HEK293 (cell line): Measurements from ENCODE around the gene DUSP16.

ENCODE experiments used
- CTCF ChIA-PET: fragments of 350-600 bp; formaldehyde crosslinking; extraction: SDS; loops from one replicate; lab custom pipeline; 2021; ENCODE audit warnings: antibody characterized with exemption; lab: Yijun Ruan, JAX
- POLR2A ChIA-PET: fragments of 300-600 bp; formaldehyde crosslinking; extraction: SDS; loops from one replicate; lab custom pipeline; 2020; ENCODE audit warnings: antibody characterized with exemption, inconsistent platforms; lab: Yijun Ruan, JAX
- H3K27ac ChIP-seq: fragments of 200-500 bp; sonication (Bioruptor generic); 2 replicates; pipeline ENCODE4 v1.5.1; 2014; ENCODE audit warnings: low read depth, low read length, control low read depth, inconsistent platforms; ENCODE audit errors: extremely low read depth
- H3K36me3 ChIP-seq, 2 experiments: fragments of 200-500 bp in 1 of 2; sonication (Bioruptor generic) in 1 of 2; 1 replicate in 1 of 2; 2 replicates in 1 of 2; pipeline ENCODE4 v1.5.1; 2014 to 2017; ENCODE audit warnings: inconsistent platforms in 2 of 2, low read length in 2 of 2; ENCODE audit not compliant: control insufficient read depth in 2 of 2, insufficient read depth in 1 of 2
- H3K4me1 ChIP-seq: fragments of 200-500 bp; sonication (Bioruptor generic); 2 replicates; pipeline ENCODE4 v1.5.1; 2014; ENCODE audit warnings: mild to moderate bottlenecking, low read length, inconsistent platforms; ENCODE audit not compliant: control insufficient read depth, insufficient read depth
- H3K4me3 ChIP-seq: 2 replicates; pipeline ENCODE4 v1.5.1; 2011; ENCODE audit warnings: low read depth, mild to moderate bottlenecking, control low read depth, low read length, moderate library complexity
- H3K9me3 ChIP-seq: fragments of 200-500 bp; sonication (Bioruptor generic); 2 replicates; pipeline ENCODE4 v1.5.1; 2014; ENCODE audit warnings: low read depth, low read length, inconsistent platforms; ENCODE audit not compliant: control insufficient read depth, insufficient read depth
- ATF2 ChIP-seq: fragments of 450-650 bp; formaldehyde crosslinking; IDR thresholded peaks from 2 replicates; pipeline ENCODE4 v1.5.1; 2016; ENCODE audit warnings: missing biosample characterization, missing genetic modification characterization, low read depth
- GLIS2 ChIP-seq: fragments of 450-650 bp; formaldehyde crosslinking; IDR thresholded peaks from 2 replicates; pipeline ENCODE4 v1.5.1; 2016; ENCODE audit warnings: missing biosample characterization, missing genetic modification characterization
- KLF7 ChIP-seq: fragments of 450-650 bp; formaldehyde crosslinking; IDR thresholded peaks from 2 replicates; pipeline ENCODE4 v1.5.1; 2016; ENCODE audit warnings: missing biosample characterization, missing genetic modification characterization, borderline replicate concordance
- OSR2 ChIP-seq: fragments of 450-650 bp; formaldehyde crosslinking; IDR thresholded peaks from 2 replicates; pipeline ENCODE4 v1.5.1; 2016; ENCODE audit warnings: missing biosample characterization, missing genetic modification characterization
- SCRT1 ChIP-seq: fragments of 450-650 bp; formaldehyde crosslinking; IDR thresholded peaks from 2 replicates; pipeline ENCODE4 v1.5.1; 2016; ENCODE audit warnings: missing biosample characterization, missing genetic modification characterization, borderline replicate concordance
- TRIM28 ChIP-seq: IDR thresholded peaks from 2 replicates; pipeline ENCODE4 v1.6.1; 2011; ENCODE audit warnings: low read length, control low read depth, borderline replicate concordance
- WT1 ChIP-seq: fragments of 450-650 bp; formaldehyde crosslinking; IDR thresholded peaks from 2 replicates; pipeline ENCODE4 v1.5.1; 2016; ENCODE audit warnings: missing biosample characterization, missing genetic modification characterization
- ZNF10 ChIP-seq: fragments of 450-650 bp; formaldehyde crosslinking; IDR thresholded peaks from 2 replicates; pipeline ENCODE4 v1.5.1; 2017; ENCODE audit warnings: missing biosample characterization, missing genetic modification characterization
- ZNF114 ChIP-seq: fragments of 450-650 bp; formaldehyde crosslinking; IDR thresholded peaks from 2 replicates; pipeline ENCODE4 v1.5.0; 2017; ENCODE audit warnings: missing biosample characterization, missing genetic modification characterization
- ZNF140 ChIP-seq: fragments of 450-650 bp; formaldehyde crosslinking; IDR thresholded peaks from 2 replicates; pipeline ENCODE4 v1.5.1; 2016; ENCODE audit warnings: missing biosample characterization, missing genetic modification characterization
- ZNF146 ChIP-seq: fragments of 450-650 bp; formaldehyde crosslinking; IDR thresholded peaks from 2 replicates; pipeline ENCODE4 v1.5.1; 2016; ENCODE audit warnings: missing biosample characterization, missing genetic modification characterization
- ZNF174 ChIP-seq: fragments of 450-650 bp; formaldehyde crosslinking; IDR thresholded peaks from 2 replicates; pipeline ENCODE4 v1.5.0; 2017; ENCODE audit warnings: missing biosample characterization, mild to moderate bottlenecking, missing genetic modification characterization
- ZNF302 ChIP-seq: fragments of 450-650 bp; formaldehyde crosslinking; IDR thresholded peaks from 2 replicates; pipeline ENCODE4 v1.5.1; 2016; ENCODE audit warnings: missing biosample characterization, missing genetic modification characterization, low read depth
- ZNF354C ChIP-seq: fragments of 450-650 bp; formaldehyde crosslinking; IDR thresholded peaks from 2 replicates; pipeline ENCODE4 v1.5.1; 2016; ENCODE audit warnings: missing biosample characterization, missing genetic modification characterization, low read depth, borderline replicate concordance
- ZNF404 ChIP-seq: fragments of 450-650 bp; formaldehyde crosslinking; IDR thresholded peaks from 2 replicates; pipeline ENCODE4 v1.5.1; 2017; ENCODE audit warnings: missing biosample characterization, missing genetic modification characterization
- ZNF416 ChIP-seq: fragments of 450-650 bp; formaldehyde crosslinking; IDR thresholded peaks from 2 replicates; pipeline ENCODE4 v1.5.1; 2016; ENCODE audit warnings: missing biosample characterization, missing genetic modification characterization
- ZNF473 ChIP-seq: fragments of 450-650 bp; formaldehyde crosslinking; IDR thresholded peaks from 2 replicates; pipeline ENCODE4 v1.5.1; 2017; ENCODE audit warnings: missing biosample characterization, missing genetic modification characterization
- ZNF521 ChIP-seq: fragments of 450-650 bp; formaldehyde crosslinking; IDR thresholded peaks from 2 replicates; pipeline ENCODE4 v1.5.1; 2017; ENCODE audit warnings: missing biosample characterization, mild to moderate bottlenecking, missing genetic modification characterization
- ZNF561 ChIP-seq: fragments of 450-650 bp; IDR thresholded peaks from 2 replicates; pipeline ENCODE4 v1.5.1; 2018; ENCODE audit warnings: missing biosample characterization, missing genetic modification characterization, borderline replicate concordance
- ZNF596 ChIP-seq: fragments of 450-650 bp; IDR thresholded peaks from 2 replicates; pipeline ENCODE4 v1.5.0; 2018; ENCODE audit warnings: missing biosample characterization, mild to moderate bottlenecking, missing genetic modification characterization, moderate library complexity
- ZNF610 ChIP-seq: fragments of 450-650 bp; formaldehyde crosslinking; IDR thresholded peaks from 2 replicates; pipeline ENCODE4 v1.5.1; 2016; ENCODE audit warnings: missing biosample characterization, missing genetic modification characterization, borderline replicate concordance
- ZNF747 ChIP-seq: fragments of 450-650 bp; formaldehyde crosslinking; IDR thresholded peaks from 2 replicates; pipeline ENCODE4 v1.5.1; 2016; ENCODE audit warnings: missing biosample characterization, missing genetic modification characterization
- ZNF785 ChIP-seq: fragments of 450-650 bp; formaldehyde crosslinking; IDR thresholded peaks from 2 replicates; pipeline ENCODE4 v1.5.1; 2016; ENCODE audit warnings: missing biosample characterization, missing genetic modification characterization
- ZSCAN5A ChIP-seq: fragments of 450-650 bp; formaldehyde crosslinking; IDR thresholded peaks from 2 replicates; pipeline ENCODE4 v1.5.1; 2016; ENCODE audit warnings: missing biosample characterization, missing genetic modification characterization
- TF ChIP-seq, protein P1 (sequence below): fragments of 450-650 bp; formaldehyde crosslinking; IDR thresholded peaks from 2 replicates; pipeline ENCODE4 v1.5.1; 2016; ENCODE audit warnings: missing biosample characterization, missing genetic modification characterization
- TF ChIP-seq, protein P2 (sequence below): fragments of 450-650 bp; formaldehyde crosslinking; IDR thresholded peaks from 2 replicates; pipeline ENCODE4 v1.5.1; 2016; ENCODE audit warnings: missing biosample characterization, missing genetic modification characterization
- TF ChIP-seq, protein P3 (sequence below): fragments of 450-650 bp; formaldehyde crosslinking; IDR thresholded peaks from 2 replicates; pipeline ENCODE4 v1.5.1; 2016; ENCODE audit warnings: missing biosample characterization, missing genetic modification characterization

The DUSP16 gene

DNA sequence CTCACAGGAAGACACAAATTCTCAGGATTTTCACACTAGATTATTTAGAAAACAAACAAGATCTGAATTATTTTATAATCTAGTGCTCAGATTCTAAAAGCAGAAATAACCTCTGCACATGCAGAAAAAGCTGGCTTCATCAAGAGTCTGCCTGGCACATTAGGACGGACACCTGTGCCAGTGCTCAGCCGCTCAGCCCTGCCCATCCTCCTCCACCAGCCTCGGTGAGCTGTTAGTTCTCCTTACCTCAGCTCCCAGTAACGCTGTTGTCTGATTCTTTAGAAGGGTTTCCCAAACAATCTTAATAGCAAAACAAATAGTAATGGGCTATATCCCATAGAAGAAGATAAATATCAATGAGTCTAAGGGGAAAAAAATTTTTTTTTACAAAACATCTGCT is 27.7 kb downstream of the DUSP16 start:
- ChIA-PET CTCF (interaction anchor here (0.7 to 0.9 kb wide), 3 partner anchors 16 to 24 kb away, joined by 3 to 4 read pairs (median 4); no protein-coding TSS in a partner anchor), POLR2A (no interaction called here)
- Histone ChIP-seq H3K4me3 (no peak overlapping the region), H3K4me1 (peaks cover 18% of the 10 kb centered on the region), H3K9me3 (no peaks in the 10 kb centered on the region), H3K36me3 (no peaks in the 10 kb centered on the region; a peak in 1 of 3 replicates), H3K27ac (no peak overlapping the region)
- TF ChIP-seq, protein P1, sequence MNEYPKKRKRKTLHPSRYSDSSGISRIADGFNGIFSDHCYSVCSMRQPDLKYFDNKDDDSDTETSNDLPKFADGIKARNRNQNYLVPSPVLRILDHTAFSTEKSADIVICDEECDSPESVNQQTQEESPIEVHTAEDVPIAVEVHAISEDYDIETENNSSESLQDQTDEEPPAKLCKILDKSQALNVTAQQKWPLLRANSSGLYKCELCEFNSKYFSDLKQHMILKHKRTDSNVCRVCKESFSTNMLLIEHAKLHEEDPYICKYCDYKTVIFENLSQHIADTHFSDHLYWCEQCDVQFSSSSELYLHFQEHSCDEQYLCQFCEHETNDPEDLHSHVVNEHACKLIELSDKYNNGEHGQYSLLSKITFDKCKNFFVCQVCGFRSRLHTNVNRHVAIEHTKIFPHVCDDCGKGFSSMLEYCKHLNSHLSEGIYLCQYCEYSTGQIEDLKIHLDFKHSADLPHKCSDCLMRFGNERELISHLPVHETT (tag by site-specific recombination) = no peak
- TF ChIP-seq TRIM28 (no peak), ZNF114 (no peak), ZNF354C (tag by site-specific recombination) (no peak), ZNF416 (no peak), ZNF521 (tag by site-specific recombination) (no peak), SCRT1 (tag by site-specific recombination) (no peak), ZNF404 (tag by site-specific recombination) (no peak), ZNF146 (tag by site-specific recombination) (no peak), ZNF610 (tag by site-specific recombination) (no peak), ZNF596 (tag by site-specific recombination) (no peak)
- TF ChIP-seq, protein P2, sequence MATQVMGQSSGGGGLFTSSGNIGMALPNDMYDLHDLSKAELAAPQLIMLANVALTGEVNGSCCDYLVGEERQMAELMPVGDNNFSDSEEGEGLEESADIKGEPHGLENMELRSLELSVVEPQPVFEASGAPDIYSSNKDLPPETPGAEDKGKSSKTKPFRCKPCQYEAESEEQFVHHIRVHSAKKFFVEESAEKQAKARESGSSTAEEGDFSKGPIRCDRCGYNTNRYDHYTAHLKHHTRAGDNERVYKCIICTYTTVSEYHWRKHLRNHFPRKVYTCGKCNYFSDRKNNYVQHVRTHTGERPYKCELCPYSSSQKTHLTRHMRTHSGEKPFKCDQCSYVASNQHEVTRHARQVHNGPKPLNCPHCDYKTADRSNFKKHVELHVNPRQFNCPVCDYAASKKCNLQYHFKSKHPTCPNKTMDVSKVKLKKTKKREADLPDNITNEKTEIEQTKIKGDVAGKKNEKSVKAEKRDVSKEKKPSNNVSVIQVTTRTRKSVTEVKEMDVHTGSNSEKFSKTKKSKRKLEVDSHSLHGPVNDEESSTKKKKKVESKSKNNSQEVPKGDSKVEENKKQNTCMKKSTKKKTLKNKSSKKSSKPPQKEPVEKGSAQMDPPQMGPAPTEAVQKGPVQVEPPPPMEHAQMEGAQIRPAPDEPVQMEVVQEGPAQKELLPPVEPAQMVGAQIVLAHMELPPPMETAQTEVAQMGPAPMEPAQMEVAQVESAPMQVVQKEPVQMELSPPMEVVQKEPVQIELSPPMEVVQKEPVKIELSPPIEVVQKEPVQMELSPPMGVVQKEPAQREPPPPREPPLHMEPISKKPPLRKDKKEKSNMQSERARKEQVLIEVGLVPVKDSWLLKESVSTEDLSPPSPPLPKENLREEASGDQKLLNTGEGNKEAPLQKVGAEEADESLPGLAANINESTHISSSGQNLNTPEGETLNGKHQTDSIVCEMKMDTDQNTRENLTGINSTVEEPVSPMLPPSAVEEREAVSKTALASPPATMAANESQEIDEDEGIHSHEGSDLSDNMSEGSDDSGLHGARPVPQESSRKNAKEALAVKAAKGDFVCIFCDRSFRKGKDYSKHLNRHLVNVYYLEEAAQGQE = no peak
- TF ChIP-seq, protein P3, sequence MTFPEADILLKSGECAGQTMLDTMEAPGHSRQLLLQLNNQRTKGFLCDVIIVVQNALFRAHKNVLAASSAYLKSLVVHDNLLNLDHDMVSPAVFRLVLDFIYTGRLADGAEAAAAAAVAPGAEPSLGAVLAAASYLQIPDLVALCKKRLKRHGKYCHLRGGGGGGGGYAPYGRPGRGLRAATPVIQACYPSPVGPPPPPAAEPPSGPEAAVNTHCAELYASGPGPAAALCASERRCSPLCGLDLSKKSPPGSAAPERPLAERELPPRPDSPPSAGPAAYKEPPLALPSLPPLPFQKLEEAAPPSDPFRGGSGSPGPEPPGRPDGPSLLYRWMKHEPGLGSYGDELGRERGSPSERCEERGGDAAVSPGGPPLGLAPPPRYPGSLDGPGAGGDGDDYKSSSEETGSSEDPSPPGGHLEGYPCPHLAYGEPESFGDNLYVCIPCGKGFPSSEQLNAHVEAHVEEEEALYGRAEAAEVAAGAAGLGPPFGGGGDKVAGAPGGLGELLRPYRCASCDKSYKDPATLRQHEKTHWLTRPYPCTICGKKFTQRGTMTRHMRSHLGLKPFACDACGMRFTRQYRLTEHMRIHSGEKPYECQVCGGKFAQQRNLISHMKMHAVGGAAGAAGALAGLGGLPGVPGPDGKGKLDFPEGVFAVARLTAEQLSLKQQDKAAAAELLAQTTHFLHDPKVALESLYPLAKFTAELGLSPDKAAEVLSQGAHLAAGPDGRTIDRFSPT = no peak

GRCh38 chr12:12534166-12534866 is 28.3 kb downstream of the DUSP16 start:
- Histone ChIP-seq H3K27ac (no peak overlapping the region; the same call in 1 of the 2 replicates), H3K4me3 (no peak overlapping the region), H3K4me1 (peaks cover 20% of the 10 kb centered on the region), H3K36me3 (no peaks in the 10 kb centered on the region; a peak in 1 of 3 replicates), H3K9me3 (no peaks in the 10 kb centered on the region)
- CTCF ChIA-PET = interaction anchor here (0.7 to 1.3 kb wide), 4 partner anchors 15 to 29 kb away, joined by 3 to 4 read pairs (median 4); no protein-coding TSS in a partner anchor
- POLR2A ChIA-PET = no interaction called here
- TF ChIP-seq ZNF785 (tag by site-specific recombination) = no peak
- no peak for TF ChIP-seq GLIS2 (tag by site-specific recombination)
- TF ChIP-seq OSR2 (tag by site-specific recombination) = peak; percentile 58; the same call in 1 of the 2 replicates
- TF ChIP-seq ZNF302 = no peak
- no peak for TF ChIP-seq ZSCAN5A (tag by site-specific recombination)
- no peak for TF ChIP-seq ZNF174 (tag by site-specific recombination)
- no peak for TF ChIP-seq ATF2 (tag by site-specific recombination)
- no peak for TF ChIP-seq KLF7
- TF ChIP-seq ZNF10 (tag by site-specific recombination) = no peak
- no peak for TF ChIP-seq WT1 (tag by site-specific recombination)
- TF ChIP-seq ZNF747 (tag by site-specific recombination) = no peak
- no peak for TF ChIP-seq ZNF140 (tag by site-specific recombination)
- TF ChIP-seq ZNF561 (tag by site-specific recombination) = no peak
- TF ChIP-seq ZNF473 (tag by site-specific recombination) = no peak
